Measurements from ENCODE around the gene AP5S1. TPM values are rescaled to one million over a fixed set of nuclear protein-coding genes. Genes with fewer than 3 reads are reported as not detected.

AP5S1 gene
- total and polyA plus RNA-seq, 2 of the 13 experiments (the other 11 are each of a cell fraction or from before 2014, with no cell fraction given): 7.9 to 23.2 TPM

DNA sequence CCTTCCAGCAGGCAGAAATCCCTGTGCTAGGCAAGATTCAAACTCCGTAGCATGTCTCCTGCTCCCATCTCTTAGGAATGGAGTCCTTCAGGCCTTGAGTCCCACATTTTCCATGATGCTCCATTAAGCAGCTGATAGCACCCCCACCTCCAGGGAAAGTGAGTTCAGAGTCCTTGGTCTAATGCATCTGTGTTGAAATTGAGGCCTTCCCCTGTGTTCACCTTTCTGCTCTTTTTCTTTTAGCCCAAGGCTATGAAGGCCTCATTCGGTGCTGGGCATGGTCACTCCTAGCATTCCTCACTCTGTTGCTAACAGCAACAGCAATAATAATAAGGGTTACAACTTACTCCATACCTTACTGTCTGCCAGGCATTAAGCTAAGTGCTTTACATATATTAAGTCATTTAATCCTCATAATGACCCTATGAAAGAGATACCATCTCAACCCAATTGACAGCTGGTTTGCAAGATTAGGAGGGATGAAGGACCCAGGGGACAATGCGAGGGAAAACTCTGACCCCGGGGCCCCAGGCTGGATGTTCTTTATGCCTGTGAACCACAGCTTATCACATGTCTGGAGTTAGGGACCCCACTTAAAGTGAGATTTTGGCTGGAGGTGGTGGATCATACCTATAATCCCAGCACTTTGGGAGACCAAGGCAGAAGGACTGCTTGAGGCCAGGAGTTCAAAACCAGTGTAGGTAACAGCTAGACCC, 51.4 kb downstream of the AP5S1 start:
- DNase-seq (ENCODE audit: low spot score) (peak; percentile 44), FAIRE-seq (peak; percentile 30), ATAC-seq (peak; percentile 50)
- Histone ChIP-seq H3K79me2 (ENCODE audit: insufficient read depth, low read length) (no peaks in the 10 kb centered on the region), H3K27me3 (ENCODE audit: control insufficient read depth in 1 of 2, insufficient read depth in 2 of 2, low read length in 2 of 2) (no peaks in the 10 kb centered on the region), H3K4me2 (ENCODE audit: low read depth, low read length) (no peak overlapping the region), H3K27ac (ENCODE audit: extremely low read length, insufficient read depth, low read length) (peak overlapping the region; percentile 39), H4K20me1 (ENCODE audit: insufficient read depth, low read length) (no peaks in the 10 kb centered on the region), H2AFZ (ENCODE audit: low read length) (no peak overlapping the region), H3K9ac (ENCODE audit: insufficient read depth, low read depth, low read length) (no peak overlapping the region), H3K4me1 (ENCODE audit: insufficient read depth, low read length) (peaks cover 12% of the 10 kb centered on the region), H3K36me3 (replicated peaks in 1 of 2; ENCODE audit: control insufficient read depth in 1 of 2, insufficient read depth in 2 of 2, low read length in 2 of 2) (peaks cover 7 to 22% of the 10 kb centered on the region in 2 experiments; a peak in 4 of 5 replicates), H3K4me3 (replicated peaks in 1 of 3; ENCODE audit: insufficient read depth in 1 of 3, low read depth in 2 of 3, low read length in 3 of 3) (no peak overlapping the region), H3K9me3 (ENCODE audit: low read length) (no peaks in the 10 kb centered on the region)
- intact Hi-C loops (cut with micrococcal nuclease; ENCODE audit: unreplicated experiment) (no loop called here), in situ Hi-C loops (cut with HindIII; ENCODE audit: extremely low pct_ligation_motif_present, low pct_unique_long_range_greater_than_20kb) (no loop called here)
- TSS peak; percentile 1 for BruUV-seq (replicated peaks)
- CTCF ChIA-PET (ENCODE audit: low intra/inter-chr PET ratio, low total read pairs): no interaction called here
- POLR2A ChIA-PET: interaction anchor here (1.1 kb wide), 1 partner anchor 9 kb away, joined by 3 read pairs; no protein-coding TSS in a partner anchor
- WGBS (ENCODE audit: low lambda C conversion rate): 90% methylated on average over 4 of the region's 4 CpGs
- no peak for TF ChIP-seq HOXA3 (CRISPR knock-in tag; IDR thresholded peaks at IDR 0.05)
- TF ChIP-seq, protein P1, sequence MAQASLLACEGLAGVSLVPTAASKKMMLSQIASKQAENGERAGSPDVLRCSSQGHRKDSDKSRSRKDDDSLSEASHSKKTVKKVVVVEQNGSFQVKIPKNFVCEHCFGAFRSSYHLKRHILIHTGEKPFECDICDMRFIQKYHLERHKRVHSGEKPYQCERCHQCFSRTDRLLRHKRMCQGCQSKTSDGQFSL (CRISPR knock-in tag; IDR thresholded peaks at IDR 0.05): peak; percentile 63; the same call in 1 of the 2 replicates
- 0 out of 2 replicates have a peak, but pooled peaks have one; percentile 11 for TF ChIP-seq CEBPG (CRISPR knock-in tag; IDR thresholded peaks at IDR 0.05)
- TF ChIP-seq FOXC1 (CRISPR knock-in tag; IDR thresholded peaks at IDR 0.05; ENCODE audit: borderline replicate concordance): peak; percentile 34; the same call in 1 of the 2 replicates
- TF ChIP-seq, protein P2, sequence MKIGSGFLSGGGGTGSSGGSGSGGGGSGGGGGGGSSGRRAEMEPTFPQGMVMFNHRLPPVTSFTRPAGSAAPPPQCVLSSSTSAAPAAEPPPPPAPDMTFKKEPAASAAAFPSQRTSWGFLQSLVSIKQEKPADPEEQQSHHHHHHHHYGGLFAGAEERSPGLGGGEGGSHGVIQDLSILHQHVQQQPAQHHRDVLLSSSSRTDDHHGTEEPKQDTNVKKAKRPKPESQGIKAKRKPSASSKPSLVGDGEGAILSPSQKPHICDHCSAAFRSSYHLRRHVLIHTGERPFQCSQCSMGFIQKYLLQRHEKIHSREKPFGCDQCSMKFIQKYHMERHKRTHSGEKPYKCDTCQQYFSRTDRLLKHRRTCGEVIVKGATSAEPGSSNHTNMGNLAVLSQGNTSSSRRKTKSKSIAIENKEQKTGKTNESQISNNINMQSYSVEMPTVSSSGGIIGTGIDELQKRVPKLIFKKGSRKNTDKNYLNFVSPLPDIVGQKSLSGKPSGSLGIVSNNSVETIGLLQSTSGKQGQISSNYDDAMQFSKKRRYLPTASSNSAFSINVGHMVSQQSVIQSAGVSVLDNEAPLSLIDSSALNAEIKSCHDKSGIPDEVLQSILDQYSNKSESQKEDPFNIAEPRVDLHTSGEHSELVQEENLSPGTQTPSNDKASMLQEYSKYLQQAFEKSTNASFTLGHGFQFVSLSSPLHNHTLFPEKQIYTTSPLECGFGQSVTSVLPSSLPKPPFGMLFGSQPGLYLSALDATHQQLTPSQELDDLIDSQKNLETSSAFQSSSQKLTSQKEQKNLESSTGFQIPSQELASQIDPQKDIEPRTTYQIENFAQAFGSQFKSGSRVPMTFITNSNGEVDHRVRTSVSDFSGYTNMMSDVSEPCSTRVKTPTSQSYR (CRISPR knock-in tag; IDR thresholded peaks at IDR 0.05; ENCODE audit: borderline replicate concordance): peak; percentile 22; the same call in 1 of the 2 replicates
- TF ChIP-seq ZNF17 (CRISPR knock-in tag; IDR thresholded peaks at IDR 0.05): no peak
- TF ChIP-seq RELA (CRISPR knock-in tag; IDR thresholded peaks at IDR 0.05): peak; percentile 69; the same call in 1 of the 2 replicates
- TF ChIP-seq SKI (IDR thresholded peaks at IDR 0.05; ENCODE audit: partially characterized antibody): peak; percentile 12
- TF ChIP-seq PRDM10 (CRISPR knock-in tag; IDR thresholded peaks at IDR 0.05; ENCODE audit: low read depth): no peak
- peak; percentile 44; the same call in 1 of the 2 replicates for TF ChIP-seq POLR2G (IDR thresholded peaks at IDR 0.05; ENCODE audit: low read depth, low read length)
- 0 out of 2 replicates have a peak, but pooled peaks have one; percentile 15 for TF ChIP-seq ZNF414 (CRISPR knock-in tag; IDR thresholded peaks at IDR 0.05)
- peak in 1 of 2 experiments; percentile 40; a peak in 1 of 4 replicates for TF ChIP-seq EP300 (IDR thresholded peaks at IDR 0.05; ENCODE audit: low read depth in 2 of 2, low read length in 2 of 2)
- TF ChIP-seq EP300 (CRISPR knock-in tag; IDR thresholded peaks at IDR 0.05; ENCODE audit: borderline replicate concordance): no peak

Data from HepG2 (cell line).